Measurements from ENCODE around the gene EEA1.

GRCh38 chr12:92900941-92901340 lies 28.2 kb downstream of the EEA1 start:
- TF ChIP-seq CTCF (IDR thresholded peaks at IDR 0.05; ENCODE audit: poor library complexity, severe bottlenecking): no peak
- TF ChIP-seq EP300 (conservative IDR thresholded peaks at IDR 0.05; ENCODE audit: poor library complexity, severe bottlenecking): no peak

Data from neural cell (in vitro differentiated cells).